Measurements from ENCODE around the gene TMEM69. TPM values are rescaled to one million over a fixed set of nuclear protein-coding genes. Genes with fewer than 3 reads are reported as not detected.

Gene TMEM69
- total RNA-seq, 4 donors from 2014 or later, result 10.2 to 28.6 (median 15.4) TPM

- Histone ChIP-seq H3K4me3 (no peak overlapping the region), H3K4me1 (peaks cover 6 to 95% (median 35%) of the 10 kb centered on the region in 4 donors), H3K9me3 (no peaks in the 10 kb centered on the region), H3K36me3 (no peaks in the 10 kb centered on the region), H3K27ac (no peak overlapping the region), H3K27me3 (no peaks in the 10 kb centered on the region)
- 61 to 65% methylated on average over 3 of the region's 3 CpGs for WGBS, 2 donors
- no peak for DNase-seq (ENCODE audit: low spot score in 2 of 2)
- TF ChIP-seq CTCF (IDR thresholded peaks at IDR 0.05), result no peak
- no peak for TF ChIP-seq EP300 (IDR thresholded peaks at IDR 0.05)
- no peak for TF ChIP-seq POLR2A (IDR thresholded peaks at IDR 0.05)
These were observed 10.2 kb upstream of the TMEM69 start for GRCh38 chr1:45677751-45678245.

GRCh38 chr1:45678489-45678888 is 9.5 kb upstream of the TMEM69 start:
- Histone ChIP-seq H3K27ac (peak overlapping the region in 1 of 4 donors; percentile 41), H3K27me3 (no peaks in the 10 kb centered on the region), H3K4me1 (peaks cover 6 to 92% (median 36%) of the 10 kb centered on the region in 4 donors), H3K4me3 (no peak overlapping the region), H3K9me3 (no peaks in the 10 kb centered on the region), H3K36me3 (no peaks in the 10 kb centered on the region)
- TF ChIP-seq EP300 (IDR thresholded peaks at IDR 0.05), result no peak
- no peak for TF ChIP-seq POLR2A (IDR thresholded peaks at IDR 0.05)
- no peak for TF ChIP-seq CTCF (IDR thresholded peaks at IDR 0.05)
- DNase-seq (ENCODE audit: low spot score in 2 of 2), result no peak

- DNase-seq (ENCODE audit: low spot score in 2 of 2), result no peak
- Histone ChIP-seq H3K9me3 (no peaks in the 10 kb centered on the region), H3K27ac (peak overlapping the region in 1 of 4 donors; percentile 41), H3K27me3 (no peaks in the 10 kb centered on the region), H3K4me1 (peaks cover 6 to 92% (median 36%) of the 10 kb centered on the region in 4 donors), H3K36me3 (no peaks in the 10 kb centered on the region), H3K4me3 (no peak overlapping the region)
- 5% methylated on average over 3 of the region's 3 CpGs for WGBS, 2 donors
- TF ChIP-seq CTCF (IDR thresholded peaks at IDR 0.05) (no peak), POLR2A (IDR thresholded peaks at IDR 0.05) (no peak), EP300 (IDR thresholded peaks at IDR 0.05) (no peak)
These were observed 8.9 kb upstream of the TMEM69 start for GRCh38 chr1:45679123-45679522.

- 83 to 90% methylated on average over 6 of the region's 6 CpGs for WGBS, 2 donors
- Histone ChIP-seq H3K9me3 (no peaks in the 10 kb centered on the region), H3K27ac (no peak overlapping the region)
These were observed 5.0 kb upstream of the TMEM69 start for GRCh38 chr1:45682942-45683341.

GRCh38 chr1:45684402-45684801 is 3.6 kb upstream of the TMEM69 start:
- Histone ChIP-seq H3K36me3 (no peaks in the 10 kb centered on the region), H3K27ac (no peak overlapping the region), H3K4me1 (peaks cover 6 to 66% (median 25%) of the 10 kb centered on the region in 4 donors), H3K4me3 (peak overlapping the region in 2 of 4 donors; percentile 75 to 94), H3K9me3 (no peaks in the 10 kb centered on the region), H3K27me3 (no peaks in the 10 kb centered on the region)
- WGBS, 2 donors, result 45 to 52% methylated on average over 2 of the region's 2 CpGs
- TF ChIP-seq CTCF (IDR thresholded peaks at IDR 0.05), result no peak
- TF ChIP-seq POLR2A (IDR thresholded peaks at IDR 0.05), result no peak
- no peak for TF ChIP-seq EP300 (IDR thresholded peaks at IDR 0.05)
- DNase-seq (ENCODE audit: low spot score in 2 of 2), result no peak

More at GRCh38 chr1:45682942-45683341, 5.0 kb upstream of the TMEM69 start:
- TF ChIP-seq CTCF (IDR thresholded peaks at IDR 0.05), result no peak
- no peak for TF ChIP-seq EP300 (IDR thresholded peaks at IDR 0.05)
- TF ChIP-seq POLR2A (IDR thresholded peaks at IDR 0.05), result no peak
- Histone ChIP-seq H3K4me1 (peaks cover 6 to 70% (median 33%) of the 10 kb centered on the region in 4 donors), H3K27me3 (no peaks in the 10 kb centered on the region), H3K36me3 (no peaks in the 10 kb centered on the region), H3K4me3 (no peak overlapping the region)
- no peak for DNase-seq (ENCODE audit: low spot score in 2 of 2)

All from tibial nerve (tissue), 4 donors.